ENCODE results near the gene SCN3B.

SCN3B gene

DNA sequence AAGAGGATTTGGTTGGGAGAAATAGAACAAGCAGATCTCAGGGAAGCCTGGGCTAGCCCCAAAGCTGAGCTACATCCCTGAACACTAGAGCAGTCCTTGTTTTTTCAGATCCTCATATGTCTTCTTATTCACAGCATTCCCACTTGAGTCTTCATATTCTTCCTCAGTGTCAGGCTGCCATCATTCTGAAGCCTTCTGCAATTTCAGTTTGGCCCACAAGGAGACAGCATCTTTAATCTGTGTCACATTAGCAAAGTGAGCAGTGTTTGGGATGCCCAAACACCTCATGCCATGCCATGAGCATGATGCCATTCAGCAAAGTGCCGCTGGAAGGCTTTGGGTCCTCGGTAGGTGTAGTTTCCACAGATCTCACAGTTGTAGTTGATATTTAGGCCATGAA is 56.6 kb downstream of the SCN3B start:
- no peak for DNase-seq (ENCODE audit: low read depth)
- no peak overlapping the region for H3K4me3 ChIP-seq (ENCODE audit: low read depth, low read length)
- in situ Hi-C loops (cut with HindIII; ENCODE audit: low sequenced_read_pairs) = no loop called here
- TF ChIP-seq, protein P1, sequence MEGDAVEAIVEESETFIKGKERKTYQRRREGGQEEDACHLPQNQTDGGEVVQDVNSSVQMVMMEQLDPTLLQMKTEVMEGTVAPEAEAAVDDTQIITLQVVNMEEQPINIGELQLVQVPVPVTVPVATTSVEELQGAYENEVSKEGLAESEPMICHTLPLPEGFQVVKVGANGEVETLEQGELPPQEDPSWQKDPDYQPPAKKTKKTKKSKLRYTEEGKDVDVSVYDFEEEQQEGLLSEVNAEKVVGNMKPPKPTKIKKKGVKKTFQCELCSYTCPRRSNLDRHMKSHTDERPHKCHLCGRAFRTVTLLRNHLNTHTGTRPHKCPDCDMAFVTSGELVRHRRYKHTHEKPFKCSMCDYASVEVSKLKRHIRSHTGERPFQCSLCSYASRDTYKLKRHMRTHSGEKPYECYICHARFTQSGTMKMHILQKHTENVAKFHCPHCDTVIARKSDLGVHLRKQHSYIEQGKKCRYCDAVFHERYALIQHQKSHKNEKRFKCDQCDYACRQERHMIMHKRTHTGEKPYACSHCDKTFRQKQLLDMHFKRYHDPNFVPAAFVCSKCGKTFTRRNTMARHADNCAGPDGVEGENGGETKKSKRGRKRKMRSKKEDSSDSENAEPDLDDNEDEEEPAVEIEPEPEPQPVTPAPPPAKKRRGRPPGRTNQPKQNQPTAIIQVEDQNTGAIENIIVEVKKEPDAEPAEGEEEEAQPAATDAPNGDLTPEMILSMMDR (IDR thresholded peaks at IDR 0.05; ENCODE audit: low read depth, low read length, missing control alignments) = no peak

DNA sequence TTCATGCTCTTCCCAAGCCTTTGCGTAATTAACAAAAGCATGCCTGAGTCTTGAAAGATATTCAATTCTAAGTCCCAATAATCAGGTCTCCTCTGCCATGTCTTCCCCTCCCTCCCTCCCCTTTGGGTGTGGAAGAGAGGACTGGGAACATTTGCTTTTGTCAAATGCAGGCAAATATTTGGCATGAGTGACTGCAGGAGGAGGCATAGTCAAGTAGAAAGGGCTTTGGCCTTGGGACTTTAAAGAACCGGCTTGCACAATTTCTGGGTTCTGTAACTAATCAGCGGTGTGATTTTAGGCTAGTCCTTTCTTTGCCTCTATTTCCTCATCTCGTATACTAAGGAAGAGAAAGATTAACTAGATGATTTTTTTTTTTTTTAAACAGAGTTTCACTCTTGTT is 59.5 kb downstream of the SCN3B start:
- in situ Hi-C loops (cut with HindIII; ENCODE audit: low sequenced_read_pairs) = no loop called here
- DNase-seq (ENCODE audit: low read depth) = no peak
- no peak overlapping the region for H3K4me3 ChIP-seq (ENCODE audit: low read depth, low read length)
- TF ChIP-seq, protein P1 (IDR thresholded peaks at IDR 0.05; ENCODE audit: low read depth, low read length, missing control alignments) = no peak

DNA sequence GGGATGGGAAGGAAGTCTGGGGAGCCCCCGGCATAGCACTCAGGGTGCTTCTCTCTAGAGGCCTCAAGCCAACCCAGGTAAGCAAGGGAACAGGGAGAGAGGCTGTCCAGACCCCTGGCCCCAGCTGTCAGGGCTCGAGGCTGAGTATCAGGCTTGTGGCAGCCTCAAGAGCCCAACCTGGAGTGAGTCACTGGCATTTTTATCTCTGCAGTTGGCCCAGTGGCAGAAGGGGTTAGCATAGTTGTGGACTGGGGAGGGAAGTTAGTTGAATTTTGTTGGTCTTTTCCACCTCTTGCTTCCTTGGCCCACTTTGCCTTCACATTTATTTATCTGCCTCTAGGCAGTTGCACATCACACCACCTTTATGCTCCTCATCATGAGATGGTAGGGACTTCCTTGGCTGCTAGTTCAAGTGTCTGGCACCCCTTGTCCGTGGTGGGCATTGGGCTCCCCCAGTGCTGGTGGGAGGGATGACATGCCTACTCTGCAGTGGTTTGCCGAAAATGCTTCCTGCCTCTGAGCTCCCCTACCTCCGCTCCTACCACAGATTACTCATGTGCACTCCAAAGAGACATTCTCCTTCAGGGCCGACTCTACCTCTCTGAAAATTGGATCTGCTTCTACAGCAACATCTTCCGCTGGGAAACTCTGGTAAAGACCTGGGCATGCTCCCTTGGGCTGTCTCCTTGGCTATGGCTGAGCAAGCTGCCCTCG is 60.1 kb downstream of the SCN3B start:
- TF ChIP-seq, protein P1 (IDR thresholded peaks at IDR 0.05; ENCODE audit: low read depth, low read length, missing control alignments) = no peak
- DNase-seq (ENCODE audit: low read depth) = no peak
- in situ Hi-C loops (cut with HindIII; ENCODE audit: low sequenced_read_pairs) = no loop called here
- H3K4me3 ChIP-seq (ENCODE audit: low read depth, low read length) = no peak overlapping the region

DNA sequence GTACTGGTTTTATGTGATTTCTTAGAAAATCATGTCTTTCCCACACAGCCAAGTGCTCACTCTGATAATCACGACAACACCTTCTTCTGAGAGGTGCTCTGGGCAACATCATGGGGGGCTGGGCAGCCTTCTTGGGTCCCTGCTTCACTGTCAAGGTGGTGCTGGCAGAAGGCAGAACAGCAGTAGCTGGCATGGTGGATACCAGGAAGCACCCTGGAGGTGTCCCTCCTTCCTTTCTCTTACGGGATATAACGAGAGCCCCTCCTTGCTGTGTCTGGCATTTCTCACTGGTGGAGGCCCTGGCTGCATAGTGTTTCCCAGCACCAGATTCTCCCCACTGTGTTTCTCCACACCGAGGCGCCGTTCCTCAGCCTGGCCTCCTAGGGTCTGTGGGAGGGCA is 60.9 kb downstream of the SCN3B start:
- in situ Hi-C loops (cut with HindIII; ENCODE audit: low sequenced_read_pairs) = no loop called here
- DNase-seq (ENCODE audit: low read depth) = no peak
- H3K4me3 ChIP-seq (ENCODE audit: low read depth, low read length) = no peak overlapping the region
- TF ChIP-seq, protein P1 (IDR thresholded peaks at IDR 0.05; ENCODE audit: low read depth, low read length, missing control alignments) = no peak

DNA sequence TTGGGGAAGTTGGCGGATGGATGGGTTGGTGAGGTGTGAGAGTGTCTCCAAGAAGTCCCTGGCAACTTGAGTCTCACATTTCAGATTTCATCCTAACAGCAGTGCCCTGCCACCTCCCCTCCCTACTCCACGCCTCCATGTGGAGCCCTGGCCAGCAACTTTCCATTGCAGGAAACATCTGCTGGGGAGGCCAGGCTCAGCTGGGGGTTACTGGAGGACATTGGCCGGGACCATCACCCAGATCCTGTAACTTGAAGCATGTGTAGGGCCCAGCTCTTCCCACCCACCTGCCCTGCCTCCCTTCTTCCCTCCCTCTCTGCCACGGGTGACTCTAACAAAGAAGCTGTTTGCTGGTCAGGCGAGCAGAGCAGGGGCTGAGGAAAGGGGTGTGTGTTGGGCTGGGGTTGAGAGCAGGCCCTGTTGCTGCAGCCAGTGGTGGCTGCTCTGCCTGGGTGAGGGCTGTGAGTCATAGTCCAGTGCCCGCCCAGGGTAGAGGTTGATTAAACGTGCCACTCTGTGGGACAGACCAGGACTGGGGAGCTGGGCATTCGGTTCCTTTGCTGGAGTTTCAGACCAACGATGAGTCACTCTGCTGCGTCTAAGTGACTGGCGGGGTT is 64.0 kb downstream of the SCN3B start:
- no peak for DNase-seq (ENCODE audit: low read depth)
- no peak overlapping the region for H3K4me3 ChIP-seq (ENCODE audit: low read depth, low read length)
- in situ Hi-C loops (cut with HindIII; ENCODE audit: low sequenced_read_pairs) = no loop called here
- TF ChIP-seq, protein P1 (IDR thresholded peaks at IDR 0.05; ENCODE audit: low read depth, low read length, missing control alignments) = no peak

DNA sequence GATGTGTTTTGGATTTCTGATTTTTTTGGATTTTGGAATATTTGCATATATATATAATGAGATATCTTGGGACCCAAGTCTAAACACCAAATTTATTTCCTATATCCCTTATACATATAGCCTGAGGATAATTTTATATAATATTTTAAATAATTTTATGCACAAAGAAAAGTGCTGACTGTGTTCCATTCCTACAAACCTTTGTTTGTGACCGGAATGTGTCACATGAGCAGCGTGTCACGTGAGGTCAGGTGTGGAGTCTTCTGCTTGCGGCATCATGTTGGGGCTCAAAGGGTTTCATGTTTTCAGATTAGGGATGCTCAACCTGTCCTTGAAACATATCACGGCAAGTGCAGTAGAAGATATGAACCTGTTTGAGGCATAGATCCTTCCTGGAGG is 65.6 kb downstream of the SCN3B start:
- in situ Hi-C loops (cut with HindIII; ENCODE audit: low sequenced_read_pairs) = no loop called here
- TF ChIP-seq, protein P1 (IDR thresholded peaks at IDR 0.05; ENCODE audit: low read depth, low read length, missing control alignments) = no peak
- DNase-seq (ENCODE audit: low read depth) = no peak
- no peak overlapping the region for H3K4me3 ChIP-seq (ENCODE audit: low read depth, low read length)
